HS-5 (cell line): Measurements from ENCODE around the gene SYK.

Experiments used
- DNase-seq: peaks from one replicate; pipeline ENCODE4 v3.0.0-alpha.2; 2012; ENCODE audit warnings: low read depth

Gene SYK

GRCh38 chr9:90851444-90851843 is 49.8 kb downstream of the SYK start:
- DNase-seq, result no peak

- no peak for DNase-seq
These were observed 52.3 kb downstream of the SYK start for GRCh38 chr9:90853945-90854344.

DNA sequence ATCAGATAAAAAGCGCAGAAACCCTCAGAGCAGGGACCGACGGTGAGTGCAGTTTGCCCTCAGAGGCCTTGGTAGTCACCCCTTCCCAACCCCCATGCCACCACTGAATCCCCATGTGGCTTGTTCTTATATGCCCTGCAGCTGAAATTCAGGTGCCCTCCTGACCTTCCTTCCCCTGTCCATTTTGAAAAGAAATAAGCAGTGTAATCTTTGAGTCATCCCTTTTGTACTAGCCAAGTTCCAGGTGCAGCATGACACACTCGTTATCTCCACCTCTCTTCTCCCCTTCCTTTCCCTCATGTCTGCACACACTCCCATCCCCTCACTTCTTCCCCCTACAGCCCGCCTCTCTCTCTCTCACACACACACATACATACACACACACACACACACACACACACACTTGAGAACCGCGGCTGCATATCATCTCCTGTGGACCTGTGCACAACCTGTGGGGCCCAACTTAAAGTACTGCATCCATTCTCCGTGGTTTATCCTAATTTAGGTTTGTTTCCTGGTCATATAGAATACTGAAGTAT is 53.1 kb downstream of the SYK start:
- no peak for DNase-seq

- no peak for DNase-seq
These were observed 53.7 kb downstream of the SYK start for GRCh38 chr9:90855208-90855902.

DNA sequence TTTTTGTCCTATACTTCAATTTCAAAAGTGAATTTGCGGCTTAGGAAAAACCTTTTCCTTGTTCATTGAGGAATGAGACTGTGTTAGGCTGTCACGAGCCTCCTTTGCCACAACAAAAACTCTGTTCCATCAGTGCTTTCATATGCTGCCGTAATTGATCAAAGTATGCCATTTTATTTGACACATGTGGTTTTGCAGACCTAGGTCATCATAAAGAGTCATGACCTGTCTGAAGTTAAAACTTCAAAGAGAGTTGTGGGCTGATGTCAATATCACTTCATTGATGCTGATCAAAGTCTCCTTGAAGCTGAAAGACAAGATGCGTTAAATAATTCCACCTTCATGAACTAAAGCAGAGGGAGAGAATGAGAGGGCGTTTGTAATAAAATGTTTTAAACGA is 55.5 kb downstream of the SYK start:
- DNase-seq, result no peak

DNA sequence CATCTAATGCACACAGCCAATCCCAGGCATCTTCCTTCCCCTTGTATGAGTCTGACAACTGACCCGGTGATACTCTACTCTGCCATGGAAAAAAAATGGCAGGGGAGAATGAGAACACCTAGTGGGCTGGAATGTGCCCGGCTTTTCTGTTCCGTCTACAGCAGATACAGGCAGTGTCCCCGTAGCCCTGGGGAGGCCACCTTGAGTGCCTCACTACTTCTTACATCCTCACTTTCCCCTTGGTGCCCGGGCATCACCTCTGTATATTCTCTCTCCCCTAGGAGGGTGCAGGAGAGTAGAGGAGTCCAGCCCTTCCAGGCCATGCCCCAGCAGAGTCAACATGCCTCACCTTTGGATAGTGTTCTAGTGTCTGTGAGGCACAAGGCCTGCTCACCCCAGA is 56.2 kb downstream of the SYK start:
- no peak for DNase-seq

DNA sequence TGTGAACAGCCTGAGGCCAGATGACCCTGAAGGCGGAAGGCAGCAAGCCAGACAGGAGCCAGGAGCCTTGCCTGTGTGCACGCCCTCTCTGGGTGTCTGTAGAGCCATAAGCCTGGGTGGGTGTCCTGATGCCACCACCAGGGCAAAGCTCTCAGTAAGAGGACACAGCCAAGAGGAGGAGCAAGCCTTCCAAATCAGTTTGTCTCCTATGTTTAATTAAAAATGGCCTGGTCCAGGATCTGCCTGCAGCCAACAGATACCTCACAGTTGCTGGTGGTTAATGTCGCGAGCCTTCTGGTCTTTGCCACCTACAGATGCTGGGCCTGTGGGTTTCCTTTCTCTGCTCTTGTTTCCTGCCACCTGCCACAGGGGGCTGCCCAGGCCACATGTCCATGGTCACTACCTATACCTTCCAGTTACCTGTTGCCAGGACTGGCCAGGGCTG is 56.9 kb downstream of the SYK start:
- no peak for DNase-seq

DNA sequence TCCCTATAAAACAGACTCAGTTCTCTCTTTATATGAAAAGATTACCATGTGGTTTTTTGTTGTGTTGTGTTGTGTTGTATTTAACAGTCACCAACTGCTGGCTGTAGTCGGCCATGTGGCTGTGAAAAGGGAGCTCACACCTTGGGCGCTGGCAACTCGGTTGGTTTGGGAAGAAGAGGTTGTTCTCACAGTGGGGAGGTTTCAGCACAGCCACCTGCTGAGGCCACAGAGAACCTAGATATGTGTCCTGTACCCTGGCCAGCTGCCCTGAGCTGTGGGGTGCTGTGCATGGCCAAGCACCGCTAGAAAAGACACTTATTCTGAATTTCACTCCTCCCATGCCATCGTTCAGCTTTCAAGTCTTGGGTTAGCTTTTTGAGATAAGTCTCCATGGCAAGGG is 58.8 kb downstream of the SYK start:
- DNase-seq, result no peak

GRCh38 chr9:90860826-90861225 is 59.2 kb downstream of the SYK start:
- DNase-seq, result no peak

DNA sequence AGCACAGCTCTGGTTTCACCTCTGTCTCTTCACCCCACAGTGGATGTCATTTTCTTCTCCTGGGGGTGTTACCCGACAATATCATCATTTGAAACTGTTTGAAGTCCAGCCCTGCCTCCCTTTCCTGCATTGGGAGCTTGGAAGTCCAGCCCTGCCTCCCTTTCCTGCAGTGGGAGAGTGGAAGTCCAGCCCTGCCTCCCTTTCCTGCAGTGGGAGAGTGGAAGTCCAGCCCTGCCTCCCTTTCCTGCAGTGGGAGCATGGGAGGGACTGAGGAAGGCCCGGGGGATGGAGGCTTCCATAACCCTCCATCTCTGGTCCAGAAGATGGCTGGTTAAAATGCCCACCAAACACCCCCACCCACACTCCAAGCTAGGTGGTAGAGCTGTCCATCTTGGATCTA is 59.8 kb downstream of the SYK start:
- DNase-seq, result no peak

- DNase-seq, result no peak
These were observed 60.5 kb downstream of the SYK start for GRCh38 chr9:90861826-90862740.

- DNase-seq, result no peak
These were observed 63.2 kb downstream of the SYK start for GRCh38 chr9:90864779-90865178.

DNA sequence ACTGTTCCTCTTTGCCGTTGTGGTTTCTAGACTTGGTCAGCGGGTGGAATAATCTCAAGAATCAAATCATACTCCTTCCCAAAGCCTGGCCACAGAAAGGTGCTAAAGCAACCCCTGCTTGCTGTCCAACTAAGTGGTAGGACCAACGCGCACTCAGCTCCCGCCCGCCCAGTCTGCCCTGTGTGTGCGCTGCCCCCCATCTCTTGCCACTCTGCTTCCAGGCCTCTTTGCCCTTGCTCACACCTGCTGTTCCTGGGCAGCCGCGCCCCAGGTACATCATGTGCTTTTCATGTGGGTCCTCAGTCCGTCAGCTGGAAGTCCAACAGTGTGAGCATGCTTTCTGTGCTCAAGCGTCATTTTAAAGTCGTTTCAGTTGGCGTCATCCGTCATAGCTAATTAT is 65.5 kb downstream of the SYK start:
- DNase-seq, result no peak

- DNase-seq, result no peak
These were observed 66.9 kb downstream of the SYK start for GRCh38 chr9:90868555-90868954.

DNA sequence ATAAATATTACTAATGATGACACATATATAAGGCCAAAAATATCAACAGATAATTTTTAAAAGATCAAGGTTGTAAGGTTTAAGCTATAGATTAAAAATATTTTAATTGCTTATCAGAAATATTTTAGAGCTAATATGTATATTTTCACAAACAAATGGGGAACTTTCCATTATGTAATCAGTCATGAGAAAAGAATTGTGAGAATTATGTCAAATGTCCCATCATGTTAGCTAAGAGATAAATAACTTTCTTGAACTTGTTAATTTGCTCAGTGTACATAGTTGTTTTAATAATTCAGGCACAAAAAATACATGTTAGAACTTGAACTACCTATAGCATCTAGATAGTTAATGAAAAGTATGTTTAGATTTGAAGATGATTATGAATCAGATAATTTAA is 67.7 kb downstream of the SYK start:
- DNase-seq, result no peak

- DNase-seq, result peak; percentile 3
These were observed 69.2 kb downstream of the SYK start for GRCh38 chr9:90870621-90871326.

- DNase-seq, result no peak
These were observed 69.8 kb downstream of the SYK start for GRCh38 chr9:90871327-90871935.

- DNase-seq, result no peak
These were observed 71.2 kb downstream of the SYK start for GRCh38 chr9:90872835-90873294.

- DNase-seq, result no peak
These were observed 71.8 kb downstream of the SYK start for GRCh38 chr9:90873422-90873821.

DNA sequence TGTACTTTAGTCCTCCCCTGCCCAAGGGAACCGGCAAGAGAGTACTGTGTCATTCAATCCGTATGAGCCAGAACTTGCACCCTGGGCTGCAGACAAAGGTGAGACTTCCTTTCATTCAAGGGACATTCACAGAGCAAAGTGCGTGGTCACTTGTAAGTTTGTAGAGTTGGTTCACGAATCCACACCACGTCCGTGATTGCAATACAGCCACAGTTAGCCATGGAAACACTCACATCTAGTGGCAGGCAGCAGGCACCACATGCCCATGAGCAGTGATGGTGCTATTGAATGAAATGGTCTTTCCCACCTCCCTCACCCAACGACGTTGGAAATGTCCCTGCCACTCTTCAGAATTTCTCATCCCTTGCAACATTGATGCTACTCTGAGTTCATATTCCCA is 72.6 kb downstream of the SYK start:
- DNase-seq, result no peak

DNA sequence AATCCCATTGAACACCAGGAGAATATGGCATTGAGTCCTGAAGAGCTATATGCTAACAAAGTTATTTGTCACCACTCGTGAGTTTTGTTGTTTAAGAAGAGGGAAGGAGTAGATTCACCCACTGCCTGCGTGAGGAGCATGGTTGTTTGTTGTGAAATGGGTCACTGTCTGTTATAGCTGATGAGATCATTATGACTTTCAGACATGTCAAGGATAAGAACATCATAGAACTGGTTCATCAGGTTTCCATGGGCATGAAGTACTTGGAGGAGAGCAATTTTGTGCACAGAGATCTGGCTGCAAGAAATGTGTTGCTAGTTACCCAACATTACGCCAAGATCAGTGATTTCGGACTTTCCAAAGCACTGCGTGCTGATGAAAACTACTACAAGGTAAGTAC is 76.9 kb downstream of the SYK start:
- DNase-seq, result no peak

- DNase-seq, result no peak
These were observed 78.4 kb downstream of the SYK start for GRCh38 chr9:90880066-90880465.
